MG63 (cell line): Measurements from ENCODE around the gene EFHC1. TPM values are rescaled to one million over a fixed set of nuclear protein-coding genes. Genes with fewer than 3 reads are reported as not detected.

Source experiments
- DNase-seq: peaks from one replicate; pipeline ENCODE4 v3.0.0-alpha.2; 2020
- H3K27me3 ChIP-seq: fragments of 250-450 bp; sonication (Bioruptor Pico); 2 replicates; pipeline ENCODE4 v1.5.1; 2020; ENCODE audit warnings: mild to moderate bottlenecking, moderate library complexity
- H3K36me3 ChIP-seq: fragments of 250-450 bp; sonication (Bioruptor Pico); 2 replicates; pipeline ENCODE4 v1.5.1; 2020; ENCODE audit warnings: mild to moderate bottlenecking, moderate library complexity
- H3K4me3 ChIP-seq: fragments of 250-450 bp; sonication (Bioruptor Pico); 2 replicates; pipeline ENCODE4 v1.5.1; 2020; ENCODE audit warnings: mild to moderate bottlenecking, moderate library complexity
- H3K9me3 ChIP-seq: fragments of 250-450 bp; sonication (Bioruptor Pico); 2 replicates; pipeline ENCODE4 v1.5.1; 2020; ENCODE audit warnings: mild to moderate bottlenecking, moderate library complexity
- total RNA-seq: library from RNA; depleted of rRNA; stranded (reverse); fragments of >200 nt; shearing (Covaris generic); gene quantifications from 2 replicates; pipeline ENCODE4 v1.2.3, GENCODE V29; 2014; ENCODE audit warnings: low replicate concordance

EFHC1 gene
- total RNA-seq, 1 experiment from 2014 or later = 78.4 TPM

- Histone ChIP-seq H3K4me3 (no peak overlapping the region), H3K9me3 (no peaks in the 10 kb centered on the region), H3K36me3 (peaks cover 94% of the 10 kb centered on the region), H3K27me3 (no peaks in the 10 kb centered on the region)
- peak; percentile 61 for DNase-seq
These were observed 127.7 kb downstream of the EFHC1 start for GRCh38 chr6:52547647-52548352.

GRCh38 chr6:52548353-52548713 is 128.2 kb downstream of the EFHC1 start:
- H3K4me3 ChIP-seq = no peak overlapping the region
- H3K36me3 ChIP-seq = peaks cover 94% of the 10 kb centered on the region
- no peak for DNase-seq
- no peaks in the 10 kb centered on the region for H3K9me3 ChIP-seq
- H3K27me3 ChIP-seq = no peaks in the 10 kb centered on the region

GRCh38 chr6:52548999-52549398 is 128.9 kb downstream of the EFHC1 start:
- no peak for DNase-seq
- Histone ChIP-seq H3K9me3 (no peaks in the 10 kb centered on the region), H3K4me3 (no peak overlapping the region), H3K27me3 (no peaks in the 10 kb centered on the region), H3K36me3 (peaks cover 94% of the 10 kb centered on the region)

- H3K9me3 ChIP-seq = no peaks in the 10 kb centered on the region
- no peak for DNase-seq
- peaks cover 93% of the 10 kb centered on the region for H3K36me3 ChIP-seq
- no peak overlapping the region for H3K4me3 ChIP-seq
- no peaks in the 10 kb centered on the region for H3K27me3 ChIP-seq
These were observed 129.3 kb downstream of the EFHC1 start for GRCh38 chr6:52549428-52549827.

GRCh38 chr6:52550014-52550575 is 130.0 kb downstream of the EFHC1 start:
- DNase-seq = peak; percentile 68
- no peak overlapping the region for H3K4me3 ChIP-seq
- no peaks in the 10 kb centered on the region for H3K9me3 ChIP-seq
- H3K36me3 ChIP-seq = peaks cover 92% of the 10 kb centered on the region
- H3K27me3 ChIP-seq = no peaks in the 10 kb centered on the region

- no peaks in the 10 kb centered on the region for H3K9me3 ChIP-seq
- H3K36me3 ChIP-seq = peaks cover 90% of the 10 kb centered on the region
- DNase-seq = no peak
- H3K27me3 ChIP-seq = no peaks in the 10 kb centered on the region
- H3K4me3 ChIP-seq = no peak overlapping the region
These were observed 130.7 kb downstream of the EFHC1 start for GRCh38 chr6:52550870-52551269.

- DNase-seq = peak; percentile 100
- H3K27me3 ChIP-seq = no peaks in the 10 kb centered on the region
- no peaks in the 10 kb centered on the region for H3K9me3 ChIP-seq
- H3K36me3 ChIP-seq = peaks cover 87% of the 10 kb centered on the region
- H3K4me3 ChIP-seq = peak overlapping the region; percentile 0; the same call in 1 of the 2 replicates
These were observed 131.5 kb downstream of the EFHC1 start for GRCh38 chr6:52551483-52552277.

GRCh38 chr6:52552278-52552643 is 132.1 kb downstream of the EFHC1 start:
- no peaks in the 10 kb centered on the region for H3K27me3 ChIP-seq
- no peak for DNase-seq
- no peaks in the 10 kb centered on the region for H3K9me3 ChIP-seq
- peaks cover 87% of the 10 kb centered on the region for H3K36me3 ChIP-seq
- peak overlapping the region; percentile 0; the same call in 1 of the 2 replicates for H3K4me3 ChIP-seq

GRCh38 chr6:52553158-52553557 is 133.0 kb downstream of the EFHC1 start:
- DNase-seq = no peak
- no peaks in the 10 kb centered on the region for H3K9me3 ChIP-seq
- no peak overlapping the region for H3K4me3 ChIP-seq
- no peaks in the 10 kb centered on the region for H3K27me3 ChIP-seq
- peaks cover 87% of the 10 kb centered on the region for H3K36me3 ChIP-seq

- Histone ChIP-seq H3K27me3 (no peaks in the 10 kb centered on the region), H3K36me3 (peaks cover 87% of the 10 kb centered on the region), H3K4me3 (no peak overlapping the region), H3K9me3 (no peaks in the 10 kb centered on the region)
- no peak for DNase-seq
These were observed 133.6 kb downstream of the EFHC1 start for GRCh38 chr6:52553719-52554118.

- no peaks in the 10 kb centered on the region for H3K27me3 ChIP-seq
- no peak overlapping the region for H3K4me3 ChIP-seq
- DNase-seq = no peak
- H3K9me3 ChIP-seq = no peaks in the 10 kb centered on the region
- peaks cover 87% of the 10 kb centered on the region for H3K36me3 ChIP-seq
These were observed 134.6 kb downstream of the EFHC1 start for GRCh38 chr6:52554684-52555280.

GRCh38 chr6:52555518-52556233 is 135.5 kb downstream of the EFHC1 start:
- Histone ChIP-seq H3K9me3 (no peaks in the 10 kb centered on the region), H3K4me3 (no peak overlapping the region), H3K27me3 (no peaks in the 10 kb centered on the region), H3K36me3 (peaks cover 87% of the 10 kb centered on the region)
- DNase-seq = no peak

GRCh38 chr6:52557389-52558265 is 137.5 kb downstream of the EFHC1 start:
- H3K9me3 ChIP-seq = no peaks in the 10 kb centered on the region
- peaks cover 89% of the 10 kb centered on the region for H3K36me3 ChIP-seq
- H3K27me3 ChIP-seq = no peaks in the 10 kb centered on the region
- H3K4me3 ChIP-seq = no peak overlapping the region
- DNase-seq = peak; percentile 66

- peaks cover 88% of the 10 kb centered on the region for H3K36me3 ChIP-seq
- no peak overlapping the region for H3K4me3 ChIP-seq
- no peak for DNase-seq
- H3K27me3 ChIP-seq = no peaks in the 10 kb centered on the region
- H3K9me3 ChIP-seq = no peaks in the 10 kb centered on the region
These were observed 138.3 kb downstream of the EFHC1 start for GRCh38 chr6:52558266-52559000.

GRCh38 chr6:52560462-52560861 is 140.3 kb downstream of the EFHC1 start:
- Histone ChIP-seq H3K9me3 (no peaks in the 10 kb centered on the region), H3K4me3 (no peak overlapping the region), H3K36me3 (peaks cover 88% of the 10 kb centered on the region), H3K27me3 (no peaks in the 10 kb centered on the region)
- DNase-seq = no peak
